Cerebellar cortex (tissue), 1 donor: ENCODE results near the gene STX18.

Source experiments
- DNase-seq: peaks from one replicate; pipeline ENCODE4 v3.0.0-alpha.2; 2015; ENCODE audit warnings: low spot score

STX18 gene

GRCh38 chr4:4418676-4419390 is 123.0 kb downstream of the STX18 start:
- no peak for DNase-seq

GRCh38 chr4:4417886-4418285 is 124.0 kb downstream of the STX18 start:
- no peak for DNase-seq

GRCh38 chr4:4416981-4417380 is 124.9 kb downstream of the STX18 start:
- peak; percentile 31 for DNase-seq

- DNase-seq = no peak
Observed at GRCh38 chr4:4415806-4416805, 125.7 kb downstream of the STX18 start.

GRCh38 chr4:4415107-4415805 is 126.6 kb downstream of the STX18 start:
- DNase-seq = no peak

GRCh38 chr4:4413806-4414205 is 128.0 kb downstream of the STX18 start:
- DNase-seq = no peak

GRCh38 chr4:4413373-4413725 is 128.5 kb downstream of the STX18 start:
- no peak for DNase-seq

- no peak for DNase-seq
Observed at GRCh38 chr4:4412641-4413372, 129.0 kb downstream of the STX18 start.

GRCh38 chr4:4411906-4412305 is 129.9 kb downstream of the STX18 start:
- no peak for DNase-seq

GRCh38 chr4:4410271-4410670 is 131.6 kb downstream of the STX18 start:
- no peak for DNase-seq

GRCh38 chr4:4409416-4410115 is 132.3 kb downstream of the STX18 start:
- no peak for DNase-seq

- DNase-seq = no peak
Observed at GRCh38 chr4:4408576-4409335, 133.1 kb downstream of the STX18 start.

GRCh38 chr4:4408132-4408523 is 133.7 kb downstream of the STX18 start:
- no peak for DNase-seq

GRCh38 chr4:4407299-4408131 is 134.3 kb downstream of the STX18 start:
- no peak for DNase-seq

- DNase-seq = no peak
Observed at GRCh38 chr4:4406455-4407298, 135.2 kb downstream of the STX18 start.

GRCh38 chr4:4405358-4405962 is 136.4 kb downstream of the STX18 start:
- no peak for DNase-seq

GRCh38 chr4:4402966-4403365 is 138.9 kb downstream of the STX18 start:
- no peak for DNase-seq

- no peak for DNase-seq
Observed at GRCh38 chr4:4401036-4401435, 140.8 kb downstream of the STX18 start.
